ENCODE results near the gene HNRNPLL.

GRCh38 chr2:38560092-38560491 lies 42.6 kb downstream of the HNRNPLL start:
- TF ChIP-seq POLR2A (IDR thresholded peaks at IDR 0.05; ENCODE audit: insufficient read depth in 1 of 2, low read depth in 2 of 2, low read length in 2 of 2): no peak
- TF ChIP-seq GLI4 (CRISPR knock-in tag; IDR thresholded peaks at IDR 0.05; ENCODE audit: borderline replicate concordance): no peak
